ENCODE measurements around the gene STX1A. TPM values are rescaled to one million over a fixed set of nuclear protein-coding genes. Genes with fewer than 3 reads are reported as not detected.

Gene STX1A
- total and polyA plus RNA-seq, 2 of the 13 experiments (the other 11 are each of a cell fraction or from before 2014, with no cell fraction given): 6.1 to 12.2 TPM

DNA sequence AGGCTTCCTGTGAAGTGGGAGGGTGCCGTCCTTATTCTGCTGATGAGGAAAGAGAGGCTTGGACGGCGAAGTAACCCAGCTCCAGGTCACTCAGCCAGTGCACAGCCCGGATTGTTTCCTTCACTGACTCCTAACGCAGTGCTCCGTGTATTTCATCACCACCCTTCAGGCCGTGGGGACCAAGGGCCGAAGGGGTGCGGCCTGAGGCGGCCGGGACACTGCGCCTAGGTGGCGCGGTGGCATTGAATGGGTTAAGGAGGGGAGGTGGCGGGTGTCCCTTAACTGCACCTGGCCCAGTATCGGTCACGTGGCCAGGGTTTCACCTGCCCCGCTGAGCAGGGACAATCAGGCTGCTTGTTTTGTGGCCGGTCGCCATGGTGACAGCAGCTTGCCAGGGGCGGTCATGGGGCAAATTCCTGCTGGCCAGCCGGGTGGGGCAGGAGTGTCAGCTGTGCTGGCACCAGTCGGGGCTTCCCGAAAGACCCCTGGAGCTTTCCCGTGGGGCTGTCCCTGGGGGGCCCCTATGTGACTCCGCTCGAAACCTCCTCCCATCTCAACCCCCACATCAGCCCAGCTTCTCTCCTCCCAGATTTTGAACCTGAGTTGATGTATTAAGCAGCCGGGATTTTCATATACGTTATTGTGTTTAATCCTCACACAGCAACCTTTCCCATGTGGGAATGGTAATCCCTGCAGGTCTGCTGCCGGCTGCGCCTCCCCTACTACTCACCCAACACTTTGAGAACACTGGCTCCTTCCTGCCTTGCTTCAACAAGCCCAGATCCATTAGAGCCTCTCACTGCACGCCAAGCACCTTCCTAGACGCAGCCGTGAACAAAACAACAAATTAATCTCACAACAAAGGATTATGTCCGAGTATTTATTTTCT lies 23.5 kb upstream of the STX1A start (continued):
- TF ChIP-seq CCDC6 (CRISPR knock-in tag; IDR thresholded peaks at IDR 0.05): no peak; the same call in 1 of the 2 replicates
- TF ChIP-seq, protein P1, sequence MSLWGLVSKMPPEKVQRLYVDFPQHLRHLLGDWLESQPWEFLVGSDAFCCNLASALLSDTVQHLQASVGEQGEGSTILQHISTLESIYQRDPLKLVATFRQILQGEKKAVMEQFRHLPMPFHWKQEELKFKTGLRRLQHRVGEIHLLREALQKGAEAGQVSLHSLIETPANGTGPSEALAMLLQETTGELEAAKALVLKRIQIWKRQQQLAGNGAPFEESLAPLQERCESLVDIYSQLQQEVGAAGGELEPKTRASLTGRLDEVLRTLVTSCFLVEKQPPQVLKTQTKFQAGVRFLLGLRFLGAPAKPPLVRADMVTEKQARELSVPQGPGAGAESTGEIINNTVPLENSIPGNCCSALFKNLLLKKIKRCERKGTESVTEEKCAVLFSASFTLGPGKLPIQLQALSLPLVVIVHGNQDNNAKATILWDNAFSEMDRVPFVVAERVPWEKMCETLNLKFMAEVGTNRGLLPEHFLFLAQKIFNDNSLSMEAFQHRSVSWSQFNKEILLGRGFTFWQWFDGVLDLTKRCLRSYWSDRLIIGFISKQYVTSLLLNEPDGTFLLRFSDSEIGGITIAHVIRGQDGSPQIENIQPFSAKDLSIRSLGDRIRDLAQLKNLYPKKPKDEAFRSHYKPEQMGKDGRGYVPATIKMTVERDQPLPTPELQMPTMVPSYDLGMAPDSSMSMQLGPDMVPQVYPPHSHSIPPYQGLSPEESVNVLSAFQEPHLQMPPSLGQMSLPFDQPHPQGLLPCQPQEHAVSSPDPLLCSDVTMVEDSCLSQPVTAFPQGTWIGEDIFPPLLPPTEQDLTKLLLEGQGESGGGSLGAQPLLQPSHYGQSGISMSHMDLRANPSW (CRISPR knock-in tag; IDR thresholded peaks at IDR 0.05; ENCODE audit: borderline replicate concordance): no peak
- TF ChIP-seq, protein P2, sequence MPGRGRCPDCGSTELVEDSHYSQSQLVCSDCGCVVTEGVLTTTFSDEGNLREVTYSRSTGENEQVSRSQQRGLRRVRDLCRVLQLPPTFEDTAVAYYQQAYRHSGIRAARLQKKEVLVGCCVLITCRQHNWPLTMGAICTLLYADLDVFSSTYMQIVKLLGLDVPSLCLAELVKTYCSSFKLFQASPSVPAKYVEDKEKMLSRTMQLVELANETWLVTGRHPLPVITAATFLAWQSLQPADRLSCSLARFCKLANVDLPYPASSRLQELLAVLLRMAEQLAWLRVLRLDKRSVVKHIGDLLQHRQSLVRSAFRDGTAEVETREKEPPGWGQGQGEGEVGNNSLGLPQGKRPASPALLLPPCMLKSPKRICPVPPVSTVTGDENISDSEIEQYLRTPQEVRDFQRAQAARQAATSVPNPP (CRISPR knock-in tag; IDR thresholded peaks at IDR 0.05): no peak
- no peak for TF ChIP-seq ZNF788 (CRISPR knock-in tag; IDR thresholded peaks at IDR 0.05; ENCODE audit: borderline replicate concordance)
- TF ChIP-seq CREBL2 (CRISPR knock-in tag; IDR thresholded peaks at IDR 0.05; ENCODE audit: borderline replicate concordance): no peak
- no peak for TF ChIP-seq HDAC6 (IDR thresholded peaks at IDR 0.05; ENCODE audit: low read depth, low read length)
- TF ChIP-seq RFXANK (CRISPR knock-in tag; IDR thresholded peaks at IDR 0.05): no peak
- no peak for TF ChIP-seq DBP (CRISPR knock-in tag; IDR thresholded peaks at IDR 0.05; ENCODE audit: not compliant biosample characterization)
- no peak for TF ChIP-seq SRSF9 (IDR thresholded peaks at IDR 0.05; ENCODE audit: borderline replicate concordance, insufficient read depth, low read depth, low read length, poor library complexity, severe bottlenecking)
- TF ChIP-seq JDP2 (CRISPR knock-in tag; IDR thresholded peaks at IDR 0.05; ENCODE audit: borderline replicate concordance): no peak
- TF ChIP-seq JUNB (CRISPR knock-in tag; IDR thresholded peaks at IDR 0.05; ENCODE audit: borderline replicate concordance): no peak
- TF ChIP-seq MAX (IDR thresholded peaks at IDR 0.05): peak; percentile 77
- TF ChIP-seq ZHX2 (IDR thresholded peaks at IDR 0.05; ENCODE audit: low read depth): no peak
- no peak for TF ChIP-seq ZHX2 (CRISPR knock-in tag; IDR thresholded peaks at IDR 0.05; ENCODE audit: borderline replicate concordance)
- TF ChIP-seq MTF1 (CRISPR knock-in tag; IDR thresholded peaks at IDR 0.05): no peak
- no peak for TF ChIP-seq ZNF761 (CRISPR knock-in tag; conservative IDR thresholded peaks at IDR 0.05)
